ENCODE results near the gene TMC5. TPM values are rescaled to one million over a fixed set of nuclear protein-coding genes. Genes with fewer than 3 reads are reported as not detected.

TMC5 gene
- total RNA-seq, 1 donor, result 0.10 TPM

GRCh38 chr16:19502395-19503131 is 84.9 kb downstream of the TMC5 start:
- no peak overlapping the region for H3K4me3 ChIP-seq (ENCODE audit: low read length)
- no peaks in the 10 kb centered on the region for H3K27me3 ChIP-seq (ENCODE audit: insufficient read depth, low read length)
- H3K4me1 ChIP-seq (ENCODE audit: insufficient read depth, low read length), result peaks cover 6% of the 10 kb centered on the region
- H3K9me3 ChIP-seq (ENCODE audit: low read depth, low read length), result no peaks in the 10 kb centered on the region

- H3K27me3 ChIP-seq (ENCODE audit: insufficient read depth, low read length), result no peaks in the 10 kb centered on the region
- H3K4me3 ChIP-seq (ENCODE audit: low read length), result no peak overlapping the region
- no peaks in the 10 kb centered on the region for H3K4me1 ChIP-seq (ENCODE audit: insufficient read depth, low read length)
- H3K9me3 ChIP-seq (ENCODE audit: low read depth, low read length), result no peaks in the 10 kb centered on the region
These were observed 85.9 kb downstream of the TMC5 start for GRCh38 chr16:19503461-19504075.

- Histone ChIP-seq H3K4me1 (ENCODE audit: insufficient read depth, low read length) (peaks cover 2% of the 10 kb centered on the region), H3K4me3 (ENCODE audit: low read length) (no peak overlapping the region), H3K9me3 (ENCODE audit: low read depth, low read length) (no peaks in the 10 kb centered on the region), H3K27me3 (ENCODE audit: insufficient read depth, low read length) (no peaks in the 10 kb centered on the region)
These were observed 88.1 kb downstream of the TMC5 start for GRCh38 chr16:19505600-19506303.

GRCh38 chr16:19506965-19507364 is 89.3 kb downstream of the TMC5 start:
- Histone ChIP-seq H3K4me3 (ENCODE audit: low read length) (no peak overlapping the region), H3K4me1 (ENCODE audit: insufficient read depth, low read length) (peaks cover 7% of the 10 kb centered on the region), H3K27me3 (ENCODE audit: insufficient read depth, low read length) (no peaks in the 10 kb centered on the region), H3K9me3 (ENCODE audit: low read depth, low read length) (no peaks in the 10 kb centered on the region)

- Histone ChIP-seq H3K9me3 (ENCODE audit: low read depth, low read length) (no peaks in the 10 kb centered on the region), H3K27me3 (ENCODE audit: insufficient read depth, low read length) (no peaks in the 10 kb centered on the region), H3K4me3 (ENCODE audit: low read length) (no peak overlapping the region), H3K4me1 (ENCODE audit: insufficient read depth, low read length) (peaks cover 7% of the 10 kb centered on the region)
These were observed 90.2 kb downstream of the TMC5 start for GRCh38 chr16:19507867-19508266.

GRCh38 chr16:19512297-19512696 is 94.6 kb downstream of the TMC5 start:
- no peaks in the 10 kb centered on the region for H3K9me3 ChIP-seq (ENCODE audit: low read depth, low read length)
- H3K4me3 ChIP-seq (ENCODE audit: low read length), result no peak overlapping the region
- H3K4me1 ChIP-seq (ENCODE audit: insufficient read depth, low read length), result peaks cover 12% of the 10 kb centered on the region
- H3K27me3 ChIP-seq (ENCODE audit: insufficient read depth, low read length), result no peaks in the 10 kb centered on the region

- Histone ChIP-seq H3K4me1 (ENCODE audit: insufficient read depth, low read length) (peaks cover 12% of the 10 kb centered on the region), H3K9me3 (ENCODE audit: low read depth, low read length) (no peaks in the 10 kb centered on the region), H3K27me3 (ENCODE audit: insufficient read depth, low read length) (no peaks in the 10 kb centered on the region), H3K4me3 (ENCODE audit: low read length) (no peak overlapping the region)
These were observed 95.8 kb downstream of the TMC5 start for GRCh38 chr16:19513377-19514053.

- no peaks in the 10 kb centered on the region for H3K9me3 ChIP-seq (ENCODE audit: low read depth, low read length)
- no peak overlapping the region for H3K4me3 ChIP-seq (ENCODE audit: low read length)
- H3K4me1 ChIP-seq (ENCODE audit: insufficient read depth, low read length), result peaks cover 28% of the 10 kb centered on the region
- H3K27me3 ChIP-seq (ENCODE audit: insufficient read depth, low read length), result no peaks in the 10 kb centered on the region
These were observed 98.1 kb downstream of the TMC5 start for GRCh38 chr16:19515757-19516156.

GRCh38 chr16:19517424-19518089 is 99.9 kb downstream of the TMC5 start:
- H3K4me1 ChIP-seq (ENCODE audit: insufficient read depth, low read length), result peaks cover 34% of the 10 kb centered on the region

GRCh38 chr16:19518388-19518787 is 100.7 kb downstream of the TMC5 start:
- no peak overlapping the region for H3K4me3 ChIP-seq (ENCODE audit: low read length)
- H3K4me1 ChIP-seq (ENCODE audit: insufficient read depth, low read length), result peaks cover 42% of the 10 kb centered on the region
- H3K9me3 ChIP-seq (ENCODE audit: low read depth, low read length), result no peaks in the 10 kb centered on the region
- no peaks in the 10 kb centered on the region for H3K27me3 ChIP-seq (ENCODE audit: insufficient read depth, low read length)

More at GRCh38 chr16:19517424-19518089, 99.9 kb downstream of the TMC5 start:
- H3K9me3 ChIP-seq (ENCODE audit: low read depth, low read length), result no peaks in the 10 kb centered on the region
- no peaks in the 10 kb centered on the region for H3K27me3 ChIP-seq (ENCODE audit: insufficient read depth, low read length)
- H3K4me3 ChIP-seq (ENCODE audit: low read length), result no peak overlapping the region

GRCh38 chr16:19520861-19521331 is 103.2 kb downstream of the TMC5 start:
- Histone ChIP-seq H3K9me3 (ENCODE audit: low read depth, low read length) (no peaks in the 10 kb centered on the region), H3K4me1 (ENCODE audit: insufficient read depth, low read length) (peaks cover 52% of the 10 kb centered on the region), H3K27me3 (ENCODE audit: insufficient read depth, low read length) (no peaks in the 10 kb centered on the region), H3K4me3 (ENCODE audit: low read length) (peak overlapping the region; percentile 89)

- Histone ChIP-seq H3K4me1 (ENCODE audit: insufficient read depth, low read length) (peaks cover 52% of the 10 kb centered on the region), H3K4me3 (ENCODE audit: low read length) (peak within 1 kb of the TSS; percentile 89), H3K27me3 (ENCODE audit: insufficient read depth, low read length) (no peaks in the 10 kb centered on the region)
These were observed 104.1 kb downstream of the TMC5 start, which contains the start of gene GDE1 for GRCh38 chr16:19521471-19522396. GDE1 (minus strand) TSS chr16:19522098; CDS start chr16:19521964, 134 bp downstream.

GRCh38 chr16:19522397-19522732 is 104.7 kb downstream of the TMC5 start:
- Histone ChIP-seq H3K27me3 (ENCODE audit: insufficient read depth, low read length) (no peaks in the 10 kb centered on the region), H3K9me3 (ENCODE audit: low read depth, low read length) (no peaks in the 10 kb centered on the region), H3K4me1 (ENCODE audit: insufficient read depth, low read length) (peaks cover 52% of the 10 kb centered on the region), H3K4me3 (ENCODE audit: low read length) (peak overlapping the region; percentile 89)

More at GRCh38 chr16:19521471-19522396, 104.1 kb downstream of the TMC5 start, which contains the start of gene GDE1:
- no peaks in the 10 kb centered on the region for H3K9me3 ChIP-seq (ENCODE audit: low read depth, low read length)

Data from mononuclear cell (primary cell).